BLaER1 treated with 17β-estradiol and CSF1 and Interleukin-3, amounts not matched to agents 10 nM and 100 nM (cell line): Measurements from ENCODE around the gene AGAP1.

Experiments
- H3K27ac ChIP-seq, 11 experiments: shearing (Covaris generic); formaldehyde crosslinking; 2 replicates each; pipeline ENCODE4 v1.8.1; 2022
- H3K27me3 ChIP-seq, 11 experiments: shearing (Covaris generic); formaldehyde crosslinking; 2 replicates each; pipeline ENCODE4 v1.8.1; 2022
- H3K36me3 ChIP-seq, 11 experiments: shearing (Covaris generic); formaldehyde crosslinking; 2 replicates each; pipeline ENCODE4 v1.8.1; 2022
- H3K4me1 ChIP-seq, 10 experiments: shearing (Covaris generic); formaldehyde crosslinking; 2 replicates each; pipeline ENCODE4 v1.8.1; 2022
- H3K4me2 ChIP-seq, 11 experiments: shearing (Covaris generic); formaldehyde crosslinking; 2 replicates each; pipeline ENCODE4 v1.8.1; 2022
- H3K4me3 ChIP-seq, 10 experiments: shearing (Covaris generic); formaldehyde crosslinking; 2 replicates each; pipeline ENCODE4 v1.8.1; 2022
- H3K9ac ChIP-seq, 11 experiments: shearing (Covaris generic); formaldehyde crosslinking; 2 replicates each; pipeline ENCODE4 v1.8.1; 2022
- H3K9me3 ChIP-seq, 11 experiments: shearing (Covaris generic); formaldehyde crosslinking; replicated peaks in 1 of 11; 2 replicates each; pipeline ENCODE4 v1.8.1; 2022
- H4K20me1 ChIP-seq, 11 experiments: shearing (Covaris generic); formaldehyde crosslinking; 2 replicates each; pipeline ENCODE4 v1.8.1; 2022
- Cebpa-rat ChIP-seq, 11 experiments: shearing (Covaris generic); IDR thresholded peaks; 2 replicates each; pipeline ENCODE4 v1.8.1; 2022

The AGAP1 gene

GRCh38 chr2:235677276-235677788 is 183.5 kb downstream of the AGAP1 start:
- peak overlapping the region in 2 of 11 experiments; percentile 10 to 99; a peak in 2 of 22 replicates for H3K4me2 ChIP-seq
- peaks cover 0 to 5% (median 0%) of the 10 kb centered on the region in 11 experiments; a peak in 1 of 22 replicates for H3K27me3 ChIP-seq
- 0 out of 22 replicates have a peak, but pooled peaks cover 0 to 4% (median 0%) of the 10 kb centered on the region in 11 experiments for H3K36me3 ChIP-seq
- no peaks in the 10 kb centered on the region for H3K9me3 ChIP-seq
- peaks cover 12 to 97% (median 86%) of the 10 kb centered on the region in 10 experiments for H3K4me1 ChIP-seq
- H3K27ac ChIP-seq = no peak overlapping the region
- peaks cover 30 to 98% (median 84%) of the 10 kb centered on the region in 11 experiments; a peak in 21 of 22 replicates for H4K20me1 ChIP-seq
- no peak overlapping the region for H3K9ac ChIP-seq
- no peak for TF ChIP-seq Cebpa-rat (IDR thresholded peaks at IDR 0.05)
- no peak overlapping the region for H3K4me3 ChIP-seq

- Histone ChIP-seq H3K9me3 (no peaks in the 10 kb centered on the region), H3K27ac (no peak overlapping the region), H3K36me3 (0 out of 22 replicates have a peak, but pooled peaks cover 0 to 4% (median 0%) of the 10 kb centered on the region in 11 experiments), H4K20me1 (peaks cover 25 to 98% (median 84%) of the 10 kb centered on the region in 11 experiments; a peak in 20 of 22 replicates), H3K4me2 (peak overlapping the region in 2 of 11 experiments; percentile 10 to 27; a peak in 3 of 22 replicates), H3K4me3 (no peak overlapping the region), H3K27me3 (no peaks in the 10 kb centered on the region), H3K4me1 (peaks cover 12 to 97% (median 81%) of the 10 kb centered on the region in 10 experiments), H3K9ac (no peak overlapping the region)
- no peak for TF ChIP-seq Cebpa-rat (IDR thresholded peaks at IDR 0.05)
Observed at GRCh38 chr2:235677937-235678336, 184.1 kb downstream of the AGAP1 start.

- Histone ChIP-seq H3K27me3 (no peaks in the 10 kb centered on the region), H3K4me3 (no peak overlapping the region), H3K36me3 (0 out of 22 replicates have a peak, but pooled peaks cover 0 to 4% (median 0%) of the 10 kb centered on the region in 11 experiments), H3K4me1 (peaks cover 12 to 91% (median 74%) of the 10 kb centered on the region in 10 experiments), H3K9ac (no peak overlapping the region), H3K9me3 (no peaks in the 10 kb centered on the region), H3K27ac (no peak overlapping the region), H4K20me1 (peaks cover 19 to 91% (median 77%) of the 10 kb centered on the region in 11 experiments; a peak in 20 of 22 replicates), H3K4me2 (peak overlapping the region in 7 of 11 experiments; percentile 10 to 34 (median 15); a peak in 8 of 22 replicates)
- TF ChIP-seq Cebpa-rat (IDR thresholded peaks at IDR 0.05) = no peak
Observed at GRCh38 chr2:235678712-235679111, 184.9 kb downstream of the AGAP1 start.

GRCh38 chr2:235679471-235679870 is 185.6 kb downstream of the AGAP1 start:
- H3K27ac ChIP-seq = no peak overlapping the region
- H4K20me1 ChIP-seq = peaks cover 14 to 88% (median 73%) of the 10 kb centered on the region in 11 experiments; a peak in 20 of 22 replicates
- no peaks in the 10 kb centered on the region for H3K27me3 ChIP-seq
- H3K9ac ChIP-seq = no peak overlapping the region
- H3K4me2 ChIP-seq = peak overlapping the region in 3 of 11 experiments; percentile 10 to 34 (median 20); a peak in 3 of 22 replicates
- H3K36me3 ChIP-seq = 0 out of 22 replicates have a peak, but pooled peaks cover 0 to 4% (median 0%) of the 10 kb centered on the region in 11 experiments
- peaks cover 12 to 89% (median 72%) of the 10 kb centered on the region in 10 experiments for H3K4me1 ChIP-seq
- no peak overlapping the region for H3K4me3 ChIP-seq
- no peaks in the 10 kb centered on the region for H3K9me3 ChIP-seq
- no peak for TF ChIP-seq Cebpa-rat (IDR thresholded peaks at IDR 0.05)

GRCh38 chr2:235685024-235685721 is 191.3 kb downstream of the AGAP1 start:
- peaks cover 6 to 82% (median 49%) of the 10 kb centered on the region in 11 experiments; a peak in 21 of 22 replicates for H4K20me1 ChIP-seq
- no peaks in the 10 kb centered on the region for H3K36me3 ChIP-seq
- no peaks in the 10 kb centered on the region for H3K9me3 ChIP-seq
- H3K27me3 ChIP-seq = no peaks in the 10 kb centered on the region
- H3K27ac ChIP-seq = peak overlapping the region in 8 of 11 experiments; percentile 46 to 75 (median 63); a peak in 16 of 22 replicates
- H3K4me2 ChIP-seq = peak overlapping the region; percentile 63 to 93 (median 85)
- H3K4me1 ChIP-seq = peaks cover 24 to 84% (median 41%) of the 10 kb centered on the region in 10 experiments
- peak overlapping the region in 10 of 11 experiments; percentile 23 to 64 (median 47); a peak in 18 of 22 replicates for H3K9ac ChIP-seq
- H3K4me3 ChIP-seq = peak overlapping the region in 4 of 10 experiments; percentile 3 to 40 (median 20); a peak in 5 of 20 replicates
- no peak for TF ChIP-seq Cebpa-rat (IDR thresholded peaks at IDR 0.05)

GRCh38 chr2:235688511-235689426 is 194.9 kb downstream of the AGAP1 start:
- peaks cover 7 to 91% (median 73%) of the 10 kb centered on the region in 11 experiments; a peak in 21 of 22 replicates for H4K20me1 ChIP-seq
- peak overlapping the region in 3 of 11 experiments; percentile 2 to 5 (median 4); a peak in 4 of 22 replicates for H3K4me2 ChIP-seq

GRCh38 chr2:235689427-235689853 is 195.6 kb downstream of the AGAP1 start:
- TF ChIP-seq Cebpa-rat (IDR thresholded peaks at IDR 0.05) = no peak

More at GRCh38 chr2:235688511-235689426, 194.9 kb downstream of the AGAP1 start:
- Histone ChIP-seq H3K27me3 (peaks cover 0 to 4% (median 0%) of the 10 kb centered on the region in 11 experiments; a peak in 1 of 22 replicates), H3K4me3 (no peak overlapping the region), H3K9me3 (no peaks in the 10 kb centered on the region), H3K9ac (no peak overlapping the region), H3K36me3 (no peaks in the 10 kb centered on the region), H3K27ac (no peak overlapping the region), H3K4me1 (peaks cover 21 to 91% (median 56%) of the 10 kb centered on the region in 10 experiments)
- no peak for TF ChIP-seq Cebpa-rat (IDR thresholded peaks at IDR 0.05)

More at GRCh38 chr2:235689427-235689853, 195.6 kb downstream of the AGAP1 start:
- H4K20me1 ChIP-seq = peaks cover 7 to 94% (median 71%) of the 10 kb centered on the region in 11 experiments; a peak in 21 of 22 replicates
- H3K4me2 ChIP-seq = peak overlapping the region in 3 of 11 experiments; percentile 2 to 5 (median 4); a peak in 4 of 22 replicates
- H3K4me3 ChIP-seq = no peak overlapping the region
- H3K9me3 ChIP-seq = no peaks in the 10 kb centered on the region
- no peaks in the 10 kb centered on the region for H3K36me3 ChIP-seq
- H3K27me3 ChIP-seq = peaks cover 0 to 4% (median 0%) of the 10 kb centered on the region in 11 experiments; a peak in 1 of 22 replicates
- H3K27ac ChIP-seq = no peak overlapping the region
- peaks cover 21 to 91% (median 56%) of the 10 kb centered on the region in 10 experiments for H3K4me1 ChIP-seq
- no peak overlapping the region for H3K9ac ChIP-seq
